Spleen (tissue), 11 donors: Measurements from ENCODE around the gene NOTCH2. TPM values are rescaled to one million over a fixed set of nuclear protein-coding genes. Genes with fewer than 3 reads are reported as not detected.

Experiments used
- DNase-seq: peaks from one replicate; pipeline ENCODE4 v3.0.0-alpha.2; 2020
- H3K27ac ChIP-seq, 8 donors: fragments of 200-600 bp; sonication (generic) in 7 of 8; 1 replicate in 4 of 8; 2 replicates in 4 of 8; pipeline versions ENCODE4 v1.5.0 to v1.8.0; 2016 to 2021; ENCODE audit warnings: inconsistent platforms in 4 of 8, mild to moderate bottlenecking in 4 of 8, moderate library complexity in 1 of 8
- H3K27me3 ChIP-seq, 7 donors: fragments of 200-600 bp; sonication (generic) in 6 of 7; replicated peaks in 1 of 7; 1 replicate in 4 of 7; 2 replicates in 3 of 7; pipeline versions ENCODE4 v1.5.0 to v1.8.0; 2016 to 2021; ENCODE audit warnings: inconsistent platforms in 3 of 7, mild to moderate bottlenecking in 1 of 7
- H3K36me3 ChIP-seq, 6 donors: fragments of 200-600 bp; sonication (generic) in 5 of 6; 1 replicate in 4 of 6; 2 replicates in 2 of 6; pipeline versions ENCODE4 v1.5.0 to v1.8.0; 2016 to 2021; ENCODE audit warnings: inconsistent platforms in 2 of 6
- H3K4me1 ChIP-seq, 6 donors: fragments of 200-600 bp; sonication (generic) in 5 of 6; 1 replicate in 3 of 6; 2 replicates in 3 of 6; pipeline versions ENCODE4 v1.5.0 to v1.8.0; 2016 to 2021; ENCODE audit warnings: inconsistent platforms in 3 of 6
- H3K4me3 ChIP-seq, 8 donors: fragments of 200-600 bp; sonication (generic) in 7 of 8; 1 replicate in 4 of 8; 2 replicates in 4 of 8; pipeline versions ENCODE4 v1.5.0 to v1.8.0; 2016 to 2021; ENCODE audit warnings: inconsistent platforms in 4 of 8, mild to moderate bottlenecking in 4 of 8, moderate library complexity in 2 of 8
- H3K9me3 ChIP-seq, 8 donors: fragments of 200-600 bp; sonication (generic) in 7 of 8; 1 replicate in 4 of 8; 2 replicates in 4 of 8; pipeline versions ENCODE4 v1.5.0 to v1.8.0; 2016 to 2021; ENCODE audit warnings: inconsistent platforms in 4 of 8
- POLR2A ChIP-seq, 3 donors: fragments of 450-650 bp; IDR thresholded peaks; one replicate each; pipeline ENCODE4 v1.5.1; 2017; ENCODE audit warnings: antibody characterized with exemption in 3 of 3, mild to moderate bottlenecking in 1 of 3
- POLR2AphosphoS5 ChIP-seq, 3 donors: sonication (generic); formaldehyde crosslinking; IDR thresholded peaks; one replicate each; pipeline ENCODE4 v1.5.1; 2017; ENCODE audit warnings: antibody characterized with exemption in 3 of 3
- WGBS, 5 donors: extraction: QIAGEN DNeasy Blood & Tissue Kit in 3 of 5; methylation state at CpG; one replicate each; pipeline versions ENCODE4 v1.1.5 to v1.1.7; 2013 to 2018; 5-methylcytosine and 5-hydroxymethylcytosine counted together
- intact Hi-C: fragments of 100-400 bp; cut with DNase I; formaldehyde crosslinking; loops from one replicate; pipeline ENCODE4 v1.15.0; 2023; ENCODE audit warnings: low total_unique reads
- polyA plus RNA-seq, 3 donors: library from polyadenylated mRNA; stranded (reverse); fragments of 200-250 nt; gene quantifications; one replicate each; pipeline ENCODE4 v1.2.1, GENCODE V29; 2013
- total RNA-seq, 7 donors: library from RNA; depleted of rRNA in 3 of 7; stranded (reverse); fragments of >200 nt in 3 of 7; fragmentation: NEBNext Ultra II Directional in 4 of 7; extraction: Animal tissue kit (Norgen Biotek cat#: 25700) in 4 of 7; gene quantifications; one replicate each; pipeline versions ENCODE4 v1.1.0 to v1.2.1, GENCODE V29; 2016 to 2021
- TF ChIP-seq, protein P1 (sequence below), 11 experiments: fragments of 200-600 bp in 7 of 11; fragments of 450-650 bp in 4 of 11; sonication (generic) in 4 of 11; IDR thresholded peaks in 8 of 11; conservative IDR thresholded peaks in 3 of 11; 1 replicate in 7 of 11; 2 replicates in 4 of 11; pipeline versions ENCODE4 v1.4.0 to v1.8.0; 2016 to 2021; ENCODE audit warnings: antibody characterized with exemption in 11 of 11, inconsistent platforms in 4 of 11, mild to moderate bottlenecking in 1 of 11
- donor health status: healthy with polysubstance abuse.
- donor health status: DM: no; HTN: no; CAD: no; lungs with moderate emphysema.
- donor health status: DM: no; HTN: no; CAD: no.
- donor health status: Bipolar disorder and iron deficiency.
- donor health status: healthy.
- donor health status: DM: no; HTN: no; CAD: no.
- donor health status: DM: yes; HTN: yes; CAD: no.

NOTCH2 gene
- total and polyA plus RNA-seq, 10 donors = 11.3 to 230 (median 138) TPM

DNA sequence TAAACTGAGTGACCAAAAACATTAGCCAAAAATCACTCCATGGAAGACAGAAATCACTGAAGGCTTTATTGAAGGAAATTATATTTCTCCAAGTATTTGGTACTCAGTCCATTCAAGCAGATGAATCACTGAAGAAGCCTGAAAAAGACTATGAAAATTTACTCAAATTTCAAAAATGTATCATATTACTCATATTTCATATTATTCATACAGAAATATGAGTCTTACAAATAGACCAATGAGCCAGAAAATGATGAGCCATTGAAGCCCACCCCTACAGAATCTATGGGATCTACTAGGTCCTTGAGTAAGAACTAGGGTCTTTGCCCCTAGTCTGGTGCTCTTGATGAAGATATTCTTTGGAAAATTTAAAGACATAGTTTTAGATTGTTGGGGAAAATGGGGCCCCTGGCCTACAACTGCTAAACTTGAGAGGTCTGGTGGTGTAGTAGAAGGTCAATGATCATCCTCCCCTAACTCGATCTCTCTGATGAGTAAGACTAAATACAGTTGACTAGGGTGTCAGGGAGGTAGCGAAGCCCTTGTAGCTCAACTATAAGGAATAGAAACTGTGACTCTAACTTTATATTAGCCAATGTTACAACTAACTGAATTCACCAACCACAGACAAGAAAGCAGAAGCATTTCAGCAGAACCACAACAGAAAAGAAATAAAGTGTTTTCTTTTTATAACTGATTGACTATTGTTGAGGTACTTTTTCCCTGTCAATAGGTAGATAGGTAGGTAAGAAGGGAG lies 81.0 kb downstream of the NOTCH2 start:
- intact Hi-C loops = no loop called here
- TF ChIP-seq POLR2AphosphoS5 (IDR thresholded peaks at IDR 0.05) (no peak), POLR2A (IDR thresholded peaks at IDR 0.05) (no peak)
- TF ChIP-seq, protein P1, sequence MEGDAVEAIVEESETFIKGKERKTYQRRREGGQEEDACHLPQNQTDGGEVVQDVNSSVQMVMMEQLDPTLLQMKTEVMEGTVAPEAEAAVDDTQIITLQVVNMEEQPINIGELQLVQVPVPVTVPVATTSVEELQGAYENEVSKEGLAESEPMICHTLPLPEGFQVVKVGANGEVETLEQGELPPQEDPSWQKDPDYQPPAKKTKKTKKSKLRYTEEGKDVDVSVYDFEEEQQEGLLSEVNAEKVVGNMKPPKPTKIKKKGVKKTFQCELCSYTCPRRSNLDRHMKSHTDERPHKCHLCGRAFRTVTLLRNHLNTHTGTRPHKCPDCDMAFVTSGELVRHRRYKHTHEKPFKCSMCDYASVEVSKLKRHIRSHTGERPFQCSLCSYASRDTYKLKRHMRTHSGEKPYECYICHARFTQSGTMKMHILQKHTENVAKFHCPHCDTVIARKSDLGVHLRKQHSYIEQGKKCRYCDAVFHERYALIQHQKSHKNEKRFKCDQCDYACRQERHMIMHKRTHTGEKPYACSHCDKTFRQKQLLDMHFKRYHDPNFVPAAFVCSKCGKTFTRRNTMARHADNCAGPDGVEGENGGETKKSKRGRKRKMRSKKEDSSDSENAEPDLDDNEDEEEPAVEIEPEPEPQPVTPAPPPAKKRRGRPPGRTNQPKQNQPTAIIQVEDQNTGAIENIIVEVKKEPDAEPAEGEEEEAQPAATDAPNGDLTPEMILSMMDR (IDR thresholded peaks at IDR 0.05 in 8 of 11, conservative IDR thresholded peaks at IDR 0.05 in 3 of 11) = no peak
- Histone ChIP-seq H3K27ac (peak overlapping the region in 7 of 8 donors; percentile 23 to 64 (median 47)), H3K9me3 (no peaks in the 10 kb centered on the region), H3K4me1 (peaks cover 20 to 45% (median 28%) of the 10 kb centered on the region in 6 donors), H3K4me3 (no peak overlapping the region), H3K36me3 (peaks cover 0 to 31% (median 8%) of the 10 kb centered on the region in 6 donors), H3K27me3 (no peaks in the 10 kb centered on the region)
- WGBS, 5 donors = 33 to 67% (median 38%) methylated on average over 2 of the region's 2 CpGs
- DNase-seq = no peak

DNA sequence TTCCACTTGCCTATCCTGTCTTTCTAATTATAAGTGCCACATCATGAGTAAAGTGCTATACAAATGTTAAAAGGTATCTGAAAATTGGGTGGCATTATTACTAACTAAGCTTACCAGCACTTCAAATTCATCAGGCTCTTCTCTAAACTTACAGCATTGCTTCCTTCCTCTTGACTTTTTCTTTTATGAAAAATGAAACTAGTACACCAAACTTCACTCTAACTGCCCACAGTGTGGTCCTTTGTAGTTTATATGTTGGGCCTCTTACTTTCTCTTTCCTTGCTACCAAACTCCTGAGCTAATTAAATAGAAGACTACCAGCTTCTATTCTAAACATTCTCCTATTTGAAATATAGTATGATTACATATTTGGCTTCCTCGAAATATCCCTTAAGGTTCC lies 81.8 kb downstream of the NOTCH2 start:
- intact Hi-C loops = no loop called here
- 46 to 71% (median 56%) methylated on average over 1 of the region's 1 CpG for WGBS, 5 donors
- Histone ChIP-seq H3K36me3 (peaks cover 0 to 39% (median 8%) of the 10 kb centered on the region in 6 donors), H3K27ac (peak overlapping the region in 6 of 8 donors; percentile 23 to 64 (median 56)), H3K9me3 (no peaks in the 10 kb centered on the region), H3K27me3 (no peaks in the 10 kb centered on the region), H3K4me1 (peaks cover 20 to 47% (median 28%) of the 10 kb centered on the region in 6 donors), H3K4me3 (no peak overlapping the region)
- DNase-seq = no peak
- no peak for TF ChIP-seq POLR2AphosphoS5 (IDR thresholded peaks at IDR 0.05)
- TF ChIP-seq, protein P1 (IDR thresholded peaks at IDR 0.05 in 8 of 11, conservative IDR thresholded peaks at IDR 0.05 in 3 of 11) = no peak
- TF ChIP-seq POLR2A (IDR thresholded peaks at IDR 0.05) = no peak

DNA sequence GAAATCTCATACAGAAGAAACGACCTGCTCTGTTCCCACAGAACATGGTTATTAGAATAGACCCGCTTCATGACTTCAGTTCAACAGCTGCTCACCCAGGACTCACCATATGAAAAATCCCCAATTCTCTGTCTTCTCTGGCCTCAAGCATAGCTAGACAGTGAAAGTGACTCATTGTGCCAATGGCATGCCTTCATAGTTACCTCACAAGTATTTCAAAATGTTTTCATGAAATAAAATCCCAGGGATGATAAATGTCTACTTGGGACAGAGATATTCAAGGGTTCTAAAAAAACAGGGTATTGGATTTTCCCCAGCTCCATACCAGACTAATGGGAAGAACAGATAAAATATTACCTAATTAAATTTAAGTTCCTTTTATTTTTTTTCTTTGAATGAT lies 82.3 kb downstream of the NOTCH2 start:
- peak overlapping the region in 6 of 8 donors; percentile 23 to 64 (median 56) for H3K27ac ChIP-seq

More for the DNA sequence above, 82.3 kb downstream of the NOTCH2 start:
- Histone ChIP-seq H3K9me3 (no peaks in the 10 kb centered on the region), H3K27me3 (no peaks in the 10 kb centered on the region), H3K36me3 (peaks cover 0 to 44% (median 8%) of the 10 kb centered on the region in 6 donors), H3K4me1 (peaks cover 20 to 53% (median 28%) of the 10 kb centered on the region in 6 donors), H3K4me3 (no peak overlapping the region)
- no peak for DNase-seq
- WGBS, 5 donors = 53 to 73% (median 59%) methylated on average over 2 of the region's 2 CpGs
- intact Hi-C loops = no loop called here
- TF ChIP-seq POLR2AphosphoS5 (IDR thresholded peaks at IDR 0.05) (no peak), POLR2A (IDR thresholded peaks at IDR 0.05) (no peak)
- TF ChIP-seq, protein P1 (IDR thresholded peaks at IDR 0.05 in 8 of 11, conservative IDR thresholded peaks at IDR 0.05 in 3 of 11) = no peak
